Left ventricle myocardium superior (tissue), 1 donor: ENCODE results near the gene MACROD2. TPM values are rescaled to one million over a fixed set of nuclear protein-coding genes. Genes with fewer than 3 reads are reported as not detected.

Source experiments
- ATAC-seq: fragments of 200-7000 bp; cut with Tn5 transposase; one replicate; pipeline ENCODE4 v1.9.1; 2020; ENCODE audit warnings: mild to moderate bottlenecking, moderate library complexity
- DNase-seq: peaks from one replicate; pipeline ENCODE4 v3.0.0-alpha.2; 2020
- intact Hi-C: fragments of 100-400 bp; cut with micrococcal nuclease; formaldehyde crosslinking; loops from one replicate; pipeline ENCODE4 v1.11.0; 2022
- total RNA-seq: library from RNA; stranded (reverse); fragmentation: NEBNext Ultra II Directional; extraction: Animal tissue kit (Norgen Biotek cat#: 25700); gene quantifications from one replicate; pipeline ENCODE4 v1.2.1, GENCODE V29; 2021
- donor health status: DM: no; HTN: yes; CAD: no; lungs with severe emphysema.

MACROD2 gene
- total RNA-seq, 1 donor from 2014 or later, result 3.5 TPM

GRCh38 chr20:14582855-14583254, 587.5 kb downstream of the MACROD2 start:
- ATAC-seq (no peak), DNase-seq (no peak)
- intact Hi-C loops, result no loop called here

- intact Hi-C loops, result no loop called here
- DNase-seq, result no peak
- ATAC-seq, result no peak
Measured at GRCh38 chr20:14583413-14583812, 588.1 kb downstream of the MACROD2 start.

- no peak for DNase-seq
- intact Hi-C loops, result no loop called here
- no peak for ATAC-seq
Measured at GRCh38 chr20:14589383-14589782, 594.1 kb downstream of the MACROD2 start.

DNA sequence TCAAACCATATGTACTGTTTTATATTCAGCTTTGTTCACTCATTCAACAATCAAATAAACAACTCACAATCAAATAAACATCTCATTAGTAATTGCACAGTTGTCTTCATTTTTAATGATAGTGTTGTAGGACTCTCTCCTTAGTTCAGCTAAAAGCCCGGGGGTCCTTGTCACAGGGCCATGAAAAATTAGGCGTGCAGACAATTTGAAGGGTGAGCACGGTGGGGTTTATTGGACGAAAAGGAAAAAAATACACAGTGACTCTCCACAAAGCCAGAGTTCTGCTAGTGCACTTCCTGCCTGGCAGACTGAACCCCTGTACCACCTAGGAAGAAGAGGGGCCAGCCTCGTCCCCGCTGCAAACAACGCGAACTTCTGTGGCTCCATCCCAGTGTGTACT, 599.7 kb downstream of the MACROD2 start:
- intact Hi-C loops, result no loop called here
- ATAC-seq, result no peak
- DNase-seq, result no peak

GRCh38 chr20:14597206-14597715, 601.9 kb downstream of the MACROD2 start:
- no peak for ATAC-seq
- DNase-seq, result no peak
- intact Hi-C loops, result no loop called here

DNA sequence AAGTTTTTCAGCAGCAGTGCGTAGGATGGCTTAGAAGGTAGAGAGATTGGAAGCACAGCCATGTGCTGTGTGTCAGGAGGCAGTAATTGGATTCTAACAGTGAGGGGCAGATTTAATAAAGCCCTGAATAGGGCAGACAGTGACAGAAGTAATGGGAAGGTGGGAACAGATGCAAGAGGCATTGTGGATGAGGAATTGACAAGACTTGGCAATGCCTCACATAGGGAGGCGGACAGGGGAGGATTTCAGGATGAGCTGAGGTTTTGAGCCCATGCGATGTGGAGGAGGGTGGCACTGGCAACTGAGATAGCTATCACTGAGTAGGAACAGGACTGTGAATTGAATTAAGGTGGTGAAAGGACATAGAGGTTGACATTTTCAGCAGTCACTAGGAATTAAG, 604.3 kb downstream of the MACROD2 start:
- intact Hi-C loops, result no loop called here
- DNase-seq (no peak), ATAC-seq (no peak)

DNA sequence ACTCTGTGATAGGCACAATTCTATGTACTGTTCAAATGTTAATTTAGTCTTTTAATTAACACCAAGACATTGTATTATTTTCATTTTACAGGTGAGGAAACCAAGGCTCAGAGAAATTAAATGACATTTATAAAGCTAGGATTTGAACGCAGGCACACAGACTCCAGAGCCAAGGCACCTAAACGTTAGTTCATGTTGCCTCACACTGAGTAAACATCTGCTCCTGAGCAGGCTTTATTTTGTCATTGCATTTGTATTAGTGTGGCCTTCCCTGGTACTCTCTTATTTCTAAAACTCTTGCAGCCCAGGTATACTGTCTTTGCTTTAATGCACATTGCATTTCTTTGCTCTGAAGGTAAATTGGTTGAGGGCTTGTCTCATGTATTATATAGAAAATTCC, 605.2 kb downstream of the MACROD2 start:
- DNase-seq, result no peak
- ATAC-seq, result no peak
- intact Hi-C loops, result no loop called here

GRCh38 chr20:14604143-14604542, 608.8 kb downstream of the MACROD2 start:
- ATAC-seq (no peak), DNase-seq (no peak)
- intact Hi-C loops, result no loop called here

- no peak for DNase-seq
- intact Hi-C loops, result no loop called here
- ATAC-seq, result no peak
Measured at GRCh38 chr20:14609328-14610221, 614.3 kb downstream of the MACROD2 start.

DNA sequence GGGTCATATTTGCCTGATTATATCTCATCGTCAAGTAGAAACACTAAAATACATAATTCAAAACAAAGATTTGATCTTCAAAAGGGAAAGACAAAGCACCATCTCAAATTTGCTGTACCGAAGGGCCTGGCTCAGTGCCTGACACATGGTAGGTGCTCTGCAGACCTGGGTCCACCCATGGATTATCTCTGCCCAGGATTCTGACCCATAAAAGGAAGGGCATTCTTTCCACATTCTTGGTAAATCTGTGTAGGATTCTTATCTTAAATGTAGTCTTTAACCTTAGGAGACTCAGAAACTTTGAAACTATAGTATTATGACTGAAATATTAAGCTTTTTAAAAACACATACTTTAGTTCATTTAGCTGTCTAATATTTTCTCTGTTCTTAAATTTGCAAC, 616.2 kb downstream of the MACROD2 start:
- intact Hi-C loops, result no loop called here
- DNase-seq (no peak), ATAC-seq (no peak)

DNA sequence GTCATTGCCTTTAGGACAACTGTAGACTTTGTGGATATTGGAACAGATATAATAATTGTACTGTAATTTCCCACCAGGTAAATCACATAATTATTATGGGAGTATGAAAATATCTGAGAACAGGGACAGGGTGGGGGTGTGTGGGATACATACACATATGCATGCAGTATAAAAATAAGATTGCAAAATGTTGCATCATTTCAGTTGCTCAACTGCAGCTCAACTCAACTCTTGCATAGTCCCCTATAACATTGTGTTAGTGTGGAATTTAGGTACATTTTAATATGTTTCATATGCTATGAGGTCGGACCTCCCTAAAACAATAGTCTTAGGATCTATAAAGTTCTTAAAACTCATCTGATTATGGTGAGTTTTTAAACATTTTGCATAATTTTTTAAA, 617.1 kb downstream of the MACROD2 start:
- no peak for DNase-seq
- intact Hi-C loops, result no loop called here
- no peak for ATAC-seq

DNA sequence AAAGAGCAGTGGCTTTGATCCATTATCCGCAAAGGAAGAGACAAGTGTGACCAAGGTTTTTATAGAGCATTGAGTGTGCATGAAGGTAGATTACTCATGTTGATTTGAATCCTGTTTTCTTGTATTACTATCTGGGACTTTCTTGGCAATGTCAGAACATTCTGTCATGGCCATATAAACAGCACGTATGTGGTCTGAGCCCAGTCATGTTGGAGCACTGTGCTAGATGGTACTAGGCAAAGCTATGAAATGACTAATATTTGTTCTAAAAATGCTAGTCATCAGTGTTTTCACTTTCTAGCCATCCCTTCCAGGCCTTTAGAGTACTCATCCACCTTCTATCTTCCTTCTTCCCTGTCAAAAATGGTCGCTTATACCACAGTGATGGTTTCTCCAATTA, 620.7 kb downstream of the MACROD2 start:
- DNase-seq (no peak), ATAC-seq (no peak)
- intact Hi-C loops, result no loop called here

DNA sequence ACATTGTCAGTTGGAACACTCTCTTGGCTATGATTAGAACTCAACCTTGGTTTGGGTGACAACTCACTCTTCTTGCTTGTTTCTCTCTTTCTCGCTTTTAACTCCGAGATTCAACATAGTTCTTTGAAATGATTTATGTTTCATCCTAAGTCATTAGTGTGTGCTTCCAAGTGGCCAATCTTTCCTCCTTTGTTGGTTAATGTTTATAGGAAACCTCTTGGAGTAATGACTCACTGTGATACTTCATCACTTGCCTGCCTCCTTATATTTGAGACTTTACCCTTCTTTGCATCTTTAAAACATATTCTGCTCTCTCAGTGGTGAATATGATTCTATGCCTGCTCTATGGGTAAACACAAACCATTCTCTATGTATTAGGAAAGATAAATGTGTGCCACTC, 621.8 kb downstream of the MACROD2 start:
- no peak for DNase-seq
- no peak for ATAC-seq
- intact Hi-C loops, result no loop called here

DNA sequence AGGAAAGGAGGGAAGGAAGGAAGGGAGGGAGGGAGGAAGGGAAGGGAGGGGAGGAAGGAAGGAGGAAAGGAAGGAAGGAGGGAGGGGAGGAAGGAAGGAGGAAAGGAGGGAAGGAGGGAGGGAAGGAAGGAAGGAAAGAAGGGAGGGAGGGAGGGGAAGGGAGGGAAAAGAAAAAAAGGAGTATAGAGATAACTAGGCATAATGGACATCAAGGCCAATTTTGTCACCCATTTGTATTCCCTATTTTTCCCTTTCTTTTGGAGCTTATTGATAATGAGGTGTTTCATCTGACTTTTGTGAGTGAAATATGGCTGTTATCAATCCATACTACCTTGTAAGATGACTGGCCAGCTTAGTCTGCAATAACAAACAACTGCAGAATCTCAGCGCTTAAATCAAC, 624.1 kb downstream of the MACROD2 start:
- no peak for DNase-seq
- no peak for ATAC-seq
- intact Hi-C loops, result no loop called here

DNA sequence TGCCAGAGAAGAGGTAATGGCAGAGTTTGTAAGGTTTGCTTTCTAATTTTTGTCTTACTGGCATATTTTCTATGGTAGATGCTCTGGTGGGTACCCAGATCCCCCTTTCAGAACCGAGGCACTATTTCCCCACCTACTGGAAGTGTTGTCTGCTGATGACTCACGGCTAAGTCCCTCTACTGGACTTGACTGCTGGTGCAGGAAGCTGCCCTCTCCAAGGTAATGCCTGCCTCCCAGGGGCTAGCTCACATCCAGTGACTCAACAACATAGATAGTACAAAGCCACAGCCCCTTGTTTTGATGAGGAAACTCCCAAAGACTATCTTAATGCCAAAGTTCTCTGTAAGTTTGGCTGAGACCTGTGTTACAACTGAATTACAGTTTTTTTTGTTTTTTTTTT, 627.5 kb downstream of the MACROD2 start:
- ATAC-seq (no peak), DNase-seq (no peak)
- intact Hi-C loops, result no loop called here

DNA sequence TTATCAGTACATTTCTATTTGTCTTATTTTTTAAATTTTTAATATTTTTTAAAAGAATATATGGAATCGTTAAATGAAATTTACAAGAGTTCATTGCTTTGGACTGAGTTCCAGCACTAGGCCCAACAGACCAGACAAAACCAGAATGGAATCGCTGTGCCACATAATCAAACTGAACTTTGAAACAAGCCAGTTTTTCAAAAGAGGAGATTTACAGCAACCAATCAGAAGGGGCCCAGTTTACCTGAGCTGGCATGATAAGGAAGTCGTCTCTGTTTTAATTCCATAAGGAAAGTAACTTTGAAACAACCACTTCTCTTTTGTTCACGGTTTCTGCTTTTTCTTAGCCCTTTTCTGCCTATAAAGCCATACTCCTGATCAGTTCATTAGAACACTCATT, 635.7 kb downstream of the MACROD2 start:
- ATAC-seq (no peak), DNase-seq (no peak)
- intact Hi-C loops, result no loop called here

DNA sequence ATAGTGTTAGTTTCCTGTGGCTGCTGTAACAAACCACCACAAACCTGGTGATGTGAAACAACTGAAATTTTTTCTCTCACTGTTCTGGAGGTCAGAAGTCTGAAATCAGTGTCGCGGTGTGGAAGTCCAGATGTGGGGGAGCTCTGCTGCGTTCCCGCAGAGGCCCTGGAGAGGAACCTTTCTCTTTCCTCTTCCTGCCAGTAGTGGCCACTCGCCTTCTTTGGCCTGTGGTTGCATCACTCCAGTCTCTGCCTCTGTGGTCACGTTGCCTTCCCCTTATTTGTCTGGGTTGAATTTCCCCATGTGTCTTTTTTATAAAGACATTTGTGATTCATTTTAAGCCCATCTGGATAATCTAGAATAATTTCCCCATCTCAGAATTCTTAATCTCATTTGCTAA, 637.6 kb downstream of the MACROD2 start:
- intact Hi-C loops, result no loop called here
- DNase-seq, result peak; percentile 26
- peak; percentile 52 for ATAC-seq

GRCh38 chr20:14633507-14633906, 638.2 kb downstream of the MACROD2 start:
- intact Hi-C loops, result no loop called here
- ATAC-seq, result no peak
- no peak for DNase-seq

DNA sequence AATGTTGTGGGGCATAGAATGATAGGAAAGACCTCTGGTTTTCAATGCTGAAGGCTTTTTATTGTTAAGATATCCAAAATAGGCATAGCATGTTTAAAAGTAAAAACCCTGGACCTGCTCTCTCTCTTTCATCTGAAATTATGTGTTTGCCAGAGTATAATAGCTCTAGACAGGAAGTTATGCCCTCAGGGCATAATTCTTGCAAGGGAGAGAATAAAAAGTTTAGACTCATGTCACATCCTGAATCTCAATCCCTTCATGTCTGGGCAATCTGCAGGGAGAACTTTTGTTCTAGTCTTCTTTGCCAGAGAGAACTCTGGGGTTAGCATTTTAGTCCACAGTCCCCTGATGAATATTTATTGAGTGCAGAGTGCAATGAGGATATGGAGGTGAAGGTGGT, 639.3 kb downstream of the MACROD2 start:
- DNase-seq (no peak), ATAC-seq (no peak)
- intact Hi-C loops, result no loop called here

GRCh38 chr20:14637441-14637840, 642.1 kb downstream of the MACROD2 start:
- intact Hi-C loops, result no loop called here
- ATAC-seq, result no peak

DNA sequence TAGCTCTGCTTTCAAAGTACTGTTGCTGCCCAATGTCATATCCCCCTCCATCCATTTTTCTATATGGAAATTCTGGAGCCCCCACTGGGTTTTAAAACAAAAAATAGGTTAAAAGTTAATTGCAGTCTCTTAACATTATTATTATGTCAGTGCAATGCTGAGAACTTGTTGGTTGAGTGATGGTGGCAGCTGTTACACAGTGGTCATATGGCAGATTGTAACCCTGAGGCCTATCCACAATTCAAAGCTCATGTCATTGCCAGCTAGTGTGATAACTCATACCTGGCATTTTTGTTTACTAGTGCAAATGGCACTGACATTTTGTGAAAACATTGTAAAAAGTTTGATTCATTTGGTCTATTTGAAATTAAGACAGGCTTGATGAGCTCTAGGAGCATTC, 647.8 kb downstream of the MACROD2 start:
- intact Hi-C loops, result no loop called here
- no peak for ATAC-seq

More at GRCh38 chr20:14637441-14637840, 642.1 kb downstream of the MACROD2 start:
- DNase-seq, result no peak

More for the DNA sequence above, 647.8 kb downstream of the MACROD2 start:
- DNase-seq, result no peak
